Mesothelial cell of epicardium (in vitro differentiated cells): ENCODE measurements around the gene UBTF. TPM values are rescaled to one million over a fixed set of nuclear protein-coding genes. Genes with fewer than 3 reads are reported as not detected.
A peak's percentile ranks its signal among the peaks of the same experiment; 100 is the strongest.

ENCODE experiments used
- DNase-seq, 2 experiments: peaks; one replicate each; pipeline ENCODE4 v3.0.0; 2021; ENCODE audit warnings: low spot score in 2 of 2; ENCODE audit not compliant: unreplicated experiment in 2 of 2
- H3K27ac Mint-ChIP-seq: 2 replicates; pipeline ENCODE4 v1.8.0; 2021; ENCODE audit warnings: mixed read lengths
- H3K27me3 Mint-ChIP-seq: 2 replicates; pipeline ENCODE4 v1.8.0; 2021; ENCODE audit warnings: low read depth, mixed read lengths
- H3K36me3 Mint-ChIP-seq: 2 replicates; pipeline ENCODE4 v1.8.0; 2021; ENCODE audit warnings: mixed read lengths
- H3K4me1 Mint-ChIP-seq: 2 replicates; pipeline ENCODE4 v1.8.0; 2021; ENCODE audit warnings: mixed read lengths
- H3K4me3 Mint-ChIP-seq: 2 replicates; pipeline ENCODE4 v1.8.0; 2021; ENCODE audit warnings: mild to moderate bottlenecking, moderate library complexity, mixed read lengths
- H3K9me3 Mint-ChIP-seq: 2 replicates; pipeline ENCODE4 v1.8.0; 2021; ENCODE audit warnings: mixed read lengths
- CTCF ChIP-seq: fragments of 200-600 bp; sonication (generic); IDR thresholded peaks from one replicate; pipeline ENCODE4 v1.5.0; 2021; ENCODE audit warnings: antibody characterized with exemption; ENCODE audit not compliant: unreplicated experiment
- total RNA-seq: library from RNA; stranded (reverse); gene quantifications from 3 replicates; pipeline ENCODE4 v1.2.1, GENCODE V29; 2021

The UBTF gene
- total RNA-seq, 1 donor from 2014 or later: 119 TPM

GRCh38 chr17:44188576-44189403, 30.7 kb downstream of the UBTF start:
- H3K4me3 Mint-ChIP-seq: peak overlapping the region; percentile 94
- H3K27ac Mint-ChIP-seq: no peak overlapping the region
- no peaks in the 10 kb centered on the region for H3K27me3 Mint-ChIP-seq
- H3K9me3 Mint-ChIP-seq: no peaks in the 10 kb centered on the region
- no peak for DNase-seq
- TF ChIP-seq CTCF: no peak
- H3K36me3 Mint-ChIP-seq: peaks cover 18% of the 10 kb centered on the region
- H3K4me1 Mint-ChIP-seq: peaks cover 30% of the 10 kb centered on the region

GRCh38 chr17:44187131-44187899, 32.2 kb downstream of the UBTF start:
- no peak for TF ChIP-seq CTCF
- Mint-ChIP-seq H3K27me3 (no peaks in the 10 kb centered on the region), H3K36me3 (peaks cover 17% of the 10 kb centered on the region), H3K4me1 (peaks cover 27% of the 10 kb centered on the region), H3K4me3 (peak overlapping the region; percentile 94), H3K9me3 (no peaks in the 10 kb centered on the region), H3K27ac (peak overlapping the region; percentile 96)
- no peak for DNase-seq

- Mint-ChIP-seq H3K27ac (peak within 1 kb of the TSS; percentile 96), H3K4me1 (peaks cover 24% of the 10 kb centered on the region), H3K27me3 (no peaks in the 10 kb centered on the region), H3K9me3 (no peaks in the 10 kb centered on the region), H3K4me3 (peak within 1 kb of the TSS; percentile 94), H3K36me3 (peaks cover 24% of the 10 kb centered on the region)
- TF ChIP-seq CTCF: no peak
- DNase-seq: peak; percentile 100
Observed at GRCh38 chr17:44186307-44187130, 33.0 kb downstream of the UBTF start, which contains the start of gene TMUB2. Gene TMUB2, plus strand, starts transcription at chr17:44186972. Its CDS starts 737 bp downstream, at chr17:44187709.

GRCh38 chr17:44184212-44184810, 35.2 kb downstream of the UBTF start:
- no peaks in the 10 kb centered on the region for H3K9me3 Mint-ChIP-seq
- H3K27me3 Mint-ChIP-seq: no peaks in the 10 kb centered on the region
- no peak for TF ChIP-seq CTCF
- H3K4me3 Mint-ChIP-seq: no peak overlapping the region
- peaks cover 11% of the 10 kb centered on the region for H3K36me3 Mint-ChIP-seq
- no peak overlapping the region for H3K27ac Mint-ChIP-seq
- H3K4me1 Mint-ChIP-seq: peaks cover 22% of the 10 kb centered on the region
- DNase-seq: no peak

GRCh38 chr17:44183024-44183423, 36.5 kb downstream of the UBTF start:
- Mint-ChIP-seq H3K9me3 (no peaks in the 10 kb centered on the region), H3K27ac (peak overlapping the region; percentile 39), H3K27me3 (no peaks in the 10 kb centered on the region), H3K4me1 (peaks cover 16% of the 10 kb centered on the region), H3K36me3 (peaks cover 14% of the 10 kb centered on the region), H3K4me3 (no peak overlapping the region)
- no peak for DNase-seq
- TF ChIP-seq CTCF: no peak
